WTC11 (cell line): ENCODE data around the gene ZNF302. TPM values are rescaled to one million over a fixed set of nuclear protein-coding genes. Genes with fewer than 3 reads are reported as not detected.
A peak's percentile ranks its signal among the peaks of the same experiment; 100 is the strongest.

ENCODE experiments used
- CREM ChIP-seq: sonication (generic); formaldehyde crosslinking; IDR thresholded peaks from 2 replicates; pipeline ENCODE4 v1.8.1; 2022; ENCODE audit warnings: mild to moderate bottlenecking, missing genetic modification reagents, moderate library complexity
- EMX1 ChIP-seq: fragments of 250-450 bp; sonication (Bioruptor Pico); IDR thresholded peaks from 2 replicates; pipeline ENCODE4 v1.8.0; 2021; ENCODE audit warnings: mild to moderate bottlenecking
- ESRRA ChIP-seq: sonication (generic); formaldehyde crosslinking; IDR thresholded peaks from 2 replicates; pipeline ENCODE4 v1.8.1; 2022; ENCODE audit warnings: mild to moderate bottlenecking, missing genetic modification reagents, borderline replicate concordance
- FOXP1 ChIP-seq: sonication (generic); formaldehyde crosslinking; IDR thresholded peaks from 2 replicates; pipeline ENCODE4 v1.8.0; 2022; ENCODE audit warnings: missing genetic modification reagents, mild to moderate bottlenecking, moderate library complexity, borderline replicate concordance
- MXD4 ChIP-seq: fragments of 250-450 bp; sonication (Bioruptor Pico); IDR thresholded peaks from 2 replicates; pipeline ENCODE4 v1.8.0; 2021; ENCODE audit warnings: mild to moderate bottlenecking, moderate library complexity, borderline replicate concordance
- NFATC4 ChIP-seq: fragments of 250-450 bp; sonication (Bioruptor Pico); IDR thresholded peaks from 2 replicates; pipeline ENCODE4 v1.9.0; 2021; ENCODE audit warnings: mild to moderate bottlenecking
- NR2C2 ChIP-seq: sonication (generic); formaldehyde crosslinking; IDR thresholded peaks from 2 replicates; pipeline ENCODE4 v1.8.0; 2022; ENCODE audit warnings: mild to moderate bottlenecking, missing genetic modification reagents
- NR3C1 ChIP-seq: sonication (generic); formaldehyde crosslinking; conservative IDR thresholded peaks from 2 replicates; pipeline ENCODE4 v1.8.1; 2023; ENCODE audit warnings: low read depth, mild to moderate bottlenecking, missing genetic modification reagents
- OVOL2 ChIP-seq: fragments of 250-450 bp; sonication (Bioruptor Pico); IDR thresholded peaks from 2 replicates; pipeline ENCODE4 v1.9.0; 2021; ENCODE audit warnings: mild to moderate bottlenecking, borderline replicate concordance
- RELA ChIP-seq: sonication (generic); formaldehyde crosslinking; IDR thresholded peaks from 2 replicates; pipeline ENCODE4 v1.8.1; 2022; ENCODE audit warnings: missing genetic modification reagents, mild to moderate bottlenecking, borderline replicate concordance
- SMAD3 ChIP-seq: sonication (generic); formaldehyde crosslinking; IDR thresholded peaks from 2 replicates; pipeline ENCODE4 v1.8.0; 2022; ENCODE audit warnings: missing genetic modification reagents, mild to moderate bottlenecking, borderline replicate concordance
- SOX15 ChIP-seq: fragments of 250-450 bp; sonication (Bioruptor Pico); IDR thresholded peaks from 2 replicates; pipeline ENCODE4 v1.9.0; 2021; ENCODE audit warnings: mild to moderate bottlenecking
- TP53 ChIP-seq: sonication (generic); formaldehyde crosslinking; IDR thresholded peaks from 2 replicates; pipeline ENCODE4 v1.8.1; 2023; ENCODE audit warnings: mild to moderate bottlenecking, missing genetic modification reagents
- total RNA-seq: library from RNA; stranded (reverse); gene quantifications from 3 replicates; pipeline ENCODE4 v1.2.3, GENCODE V29; 2021
- TF ChIP-seq, protein P1 (sequence below): sonication (generic); formaldehyde crosslinking; IDR thresholded peaks from 2 replicates; pipeline ENCODE4 v1.8.0; 2022; ENCODE audit warnings: missing genetic modification reagents
- TF ChIP-seq, protein P2 (sequence below): sonication (generic); formaldehyde crosslinking; IDR thresholded peaks from 2 replicates; pipeline ENCODE4 v1.8.1; 2023; ENCODE audit warnings: mild to moderate bottlenecking, missing genetic modification reagents, moderate library complexity
- TF ChIP-seq, protein P3 (sequence below): sonication (generic); formaldehyde crosslinking; IDR thresholded peaks from 2 replicates; pipeline ENCODE4 v1.8.0; 2023; ENCODE audit warnings: mild to moderate bottlenecking, missing genetic modification reagents
- TF ChIP-seq, protein P4 (sequence below): sonication (generic); formaldehyde crosslinking; IDR thresholded peaks from 2 replicates; pipeline ENCODE4 v1.8.1; 2022; ENCODE audit warnings: low read depth, missing genetic modification reagents, borderline replicate concordance
- TF ChIP-seq, protein P5 (sequence below): fragments of 250-450 bp; sonication (Bioruptor Pico); IDR thresholded peaks from 2 replicates; pipeline ENCODE4 v1.9.0; 2021; ENCODE audit warnings: moderate library complexity, mild to moderate bottlenecking, inconsistent platforms, borderline replicate concordance
- TF ChIP-seq, protein P6 (sequence below): sonication (generic); formaldehyde crosslinking; IDR thresholded peaks from 2 replicates; pipeline ENCODE4 v1.8.0; 2022; ENCODE audit warnings: mild to moderate bottlenecking, missing genetic modification reagents
- TF ChIP-seq, protein P7 (sequence below): fragments of 250-450 bp; sonication (Bioruptor Pico); IDR thresholded peaks from 2 replicates; pipeline ENCODE4 v1.9.0; 2021; ENCODE audit warnings: mild to moderate bottlenecking, borderline replicate concordance
- TF ChIP-seq, protein P8 (sequence below): sonication (generic); formaldehyde crosslinking; IDR thresholded peaks from 2 replicates; pipeline ENCODE4 v1.8.1; 2023; ENCODE audit warnings: mild to moderate bottlenecking, missing genetic modification reagents

The ZNF302 gene
- total RNA-seq, 1 experiment from 2014 or later: 23.5 TPM

DNA sequence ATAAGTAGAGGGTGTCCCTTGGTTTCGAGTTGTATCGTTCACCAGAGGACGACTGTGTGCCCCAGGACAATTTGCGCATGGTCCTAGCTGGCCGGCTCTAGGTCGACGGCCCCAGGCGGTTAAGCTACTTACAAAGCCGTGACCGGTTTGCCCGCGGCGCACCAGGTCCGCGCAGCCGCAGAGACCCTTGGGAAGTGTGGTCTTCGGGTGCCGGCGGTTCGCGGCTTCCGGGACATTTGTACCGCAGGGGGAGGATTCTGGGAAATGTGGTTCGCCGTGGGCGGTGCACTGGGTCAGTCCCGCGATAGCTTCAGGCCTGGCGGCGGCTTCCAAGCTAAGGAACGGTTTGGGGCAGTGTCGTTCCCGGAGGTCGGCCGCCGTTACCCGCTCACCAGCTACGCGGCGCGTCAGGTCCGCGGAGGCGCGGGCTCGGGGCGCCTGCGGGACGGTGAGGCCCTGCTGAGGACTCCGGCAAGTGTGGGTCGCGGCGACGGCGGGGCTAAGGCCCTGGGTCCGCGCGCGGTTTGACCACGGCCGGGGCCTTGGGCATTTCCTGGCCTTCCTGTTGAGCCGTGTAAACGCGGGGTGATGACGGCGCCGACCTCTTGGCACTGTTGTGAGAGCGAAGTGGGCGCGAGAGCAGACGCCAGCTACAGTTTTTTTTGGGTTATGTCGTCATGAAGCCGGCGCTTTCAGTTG, at the start of gene ZNF302 (continued):
- TF ChIP-seq EMX1 (CRISPR knock-in tag) (no peak), ESRRA (CRISPR knock-in tag) (peak; percentile 16; the same call in 1 of the 2 replicates), SMAD3 (CRISPR knock-in tag) (peak; percentile 79; the same call in 1 of the 2 replicates), SOX15 (CRISPR knock-in tag) (no peak), CREM (no peak; the same call in 1 of the 2 replicates), NFATC4 (CRISPR knock-in tag) (no peak), OVOL2 (no peak), FOXP1 (CRISPR knock-in tag) (peak; percentile 90), TP53 (CRISPR knock-in tag) (no peak), MXD4 (CRISPR knock-in tag) (no peak), NR3C1 (CRISPR knock-in tag) (no peak), RELA (no peak), NR2C2 (CRISPR knock-in tag) (no peak)
- TF ChIP-seq, protein P1, sequence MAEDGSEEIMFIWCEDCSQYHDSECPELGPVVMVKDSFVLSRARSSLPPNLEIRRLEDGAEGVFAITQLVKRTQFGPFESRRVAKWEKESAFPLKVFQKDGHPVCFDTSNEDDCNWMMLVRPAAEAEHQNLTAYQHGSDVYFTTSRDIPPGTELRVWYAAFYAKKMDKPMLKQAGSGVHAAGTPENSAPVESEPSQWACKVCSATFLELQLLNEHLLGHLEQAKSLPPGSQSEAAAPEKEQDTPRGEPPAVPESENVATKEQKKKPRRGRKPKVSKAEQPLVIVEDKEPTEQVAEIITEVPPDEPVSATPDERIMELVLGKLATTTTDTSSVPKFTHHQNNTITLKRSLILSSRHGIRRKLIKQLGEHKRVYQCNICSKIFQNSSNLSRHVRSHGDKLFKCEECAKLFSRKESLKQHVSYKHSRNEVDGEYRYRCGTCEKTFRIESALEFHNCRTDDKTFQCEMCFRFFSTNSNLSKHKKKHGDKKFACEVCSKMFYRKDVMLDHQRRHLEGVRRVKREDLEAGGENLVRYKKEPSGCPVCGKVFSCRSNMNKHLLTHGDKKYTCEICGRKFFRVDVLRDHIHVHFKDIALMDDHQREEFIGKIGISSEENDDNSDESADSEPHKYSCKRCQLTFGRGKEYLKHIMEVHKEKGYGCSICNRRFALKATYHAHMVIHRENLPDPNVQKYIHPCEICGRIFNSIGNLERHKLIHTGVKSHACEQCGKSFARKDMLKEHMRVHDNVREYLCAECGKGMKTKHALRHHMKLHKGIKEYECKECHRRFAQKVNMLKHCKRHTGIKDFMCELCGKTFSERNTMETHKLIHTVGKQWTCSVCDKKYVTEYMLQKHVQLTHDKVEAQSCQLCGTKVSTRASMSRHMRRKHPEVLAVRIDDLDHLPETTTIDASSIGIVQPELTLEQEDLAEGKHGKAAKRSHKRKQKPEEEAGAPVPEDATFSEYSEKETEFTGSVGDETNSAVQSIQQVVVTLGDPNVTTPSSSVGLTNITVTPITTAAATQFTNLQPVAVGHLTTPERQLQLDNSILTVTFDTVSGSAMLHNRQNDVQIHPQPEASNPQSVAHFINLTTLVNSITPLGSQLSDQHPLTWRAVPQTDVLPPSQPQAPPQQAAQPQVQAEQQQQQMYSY (CRISPR knock-in tag): peak; percentile 84
- TF ChIP-seq, protein P2, sequence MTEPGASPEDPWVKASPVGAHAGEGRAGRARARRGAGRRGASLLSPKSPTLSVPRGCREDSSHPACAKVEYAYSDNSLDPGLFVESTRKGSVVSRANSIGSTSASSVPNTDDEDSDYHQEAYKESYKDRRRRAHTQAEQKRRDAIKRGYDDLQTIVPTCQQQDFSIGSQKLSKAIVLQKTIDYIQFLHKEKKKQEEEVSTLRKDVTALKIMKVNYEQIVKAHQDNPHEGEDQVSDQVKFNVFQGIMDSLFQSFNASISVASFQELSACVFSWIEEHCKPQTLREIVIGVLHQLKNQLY: no peak
- TF ChIP-seq, protein P3, sequence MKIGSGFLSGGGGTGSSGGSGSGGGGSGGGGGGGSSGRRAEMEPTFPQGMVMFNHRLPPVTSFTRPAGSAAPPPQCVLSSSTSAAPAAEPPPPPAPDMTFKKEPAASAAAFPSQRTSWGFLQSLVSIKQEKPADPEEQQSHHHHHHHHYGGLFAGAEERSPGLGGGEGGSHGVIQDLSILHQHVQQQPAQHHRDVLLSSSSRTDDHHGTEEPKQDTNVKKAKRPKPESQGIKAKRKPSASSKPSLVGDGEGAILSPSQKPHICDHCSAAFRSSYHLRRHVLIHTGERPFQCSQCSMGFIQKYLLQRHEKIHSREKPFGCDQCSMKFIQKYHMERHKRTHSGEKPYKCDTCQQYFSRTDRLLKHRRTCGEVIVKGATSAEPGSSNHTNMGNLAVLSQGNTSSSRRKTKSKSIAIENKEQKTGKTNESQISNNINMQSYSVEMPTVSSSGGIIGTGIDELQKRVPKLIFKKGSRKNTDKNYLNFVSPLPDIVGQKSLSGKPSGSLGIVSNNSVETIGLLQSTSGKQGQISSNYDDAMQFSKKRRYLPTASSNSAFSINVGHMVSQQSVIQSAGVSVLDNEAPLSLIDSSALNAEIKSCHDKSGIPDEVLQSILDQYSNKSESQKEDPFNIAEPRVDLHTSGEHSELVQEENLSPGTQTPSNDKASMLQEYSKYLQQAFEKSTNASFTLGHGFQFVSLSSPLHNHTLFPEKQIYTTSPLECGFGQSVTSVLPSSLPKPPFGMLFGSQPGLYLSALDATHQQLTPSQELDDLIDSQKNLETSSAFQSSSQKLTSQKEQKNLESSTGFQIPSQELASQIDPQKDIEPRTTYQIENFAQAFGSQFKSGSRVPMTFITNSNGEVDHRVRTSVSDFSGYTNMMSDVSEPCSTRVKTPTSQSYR: 0 out of 2 replicates have a peak, but pooled peaks have one; percentile 11
- TF ChIP-seq, protein P4, sequence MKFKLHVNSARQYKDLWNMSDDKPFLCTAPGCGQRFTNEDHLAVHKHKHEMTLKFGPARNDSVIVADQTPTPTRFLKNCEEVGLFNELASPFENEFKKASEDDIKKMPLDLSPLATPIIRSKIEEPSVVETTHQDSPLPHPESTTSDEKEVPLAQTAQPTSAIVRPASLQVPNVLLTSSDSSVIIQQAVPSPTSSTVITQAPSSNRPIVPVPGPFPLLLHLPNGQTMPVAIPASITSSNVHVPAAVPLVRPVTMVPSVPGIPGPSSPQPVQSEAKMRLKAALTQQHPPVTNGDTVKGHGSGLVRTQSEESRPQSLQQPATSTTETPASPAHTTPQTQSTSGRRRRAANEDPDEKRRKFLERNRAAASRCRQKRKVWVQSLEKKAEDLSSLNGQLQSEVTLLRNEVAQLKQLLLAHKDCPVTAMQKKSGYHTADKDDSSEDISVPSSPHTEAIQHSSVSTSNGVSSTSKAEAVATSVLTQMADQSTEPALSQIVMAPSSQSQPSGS: no peak
- TF ChIP-seq, protein P5, sequence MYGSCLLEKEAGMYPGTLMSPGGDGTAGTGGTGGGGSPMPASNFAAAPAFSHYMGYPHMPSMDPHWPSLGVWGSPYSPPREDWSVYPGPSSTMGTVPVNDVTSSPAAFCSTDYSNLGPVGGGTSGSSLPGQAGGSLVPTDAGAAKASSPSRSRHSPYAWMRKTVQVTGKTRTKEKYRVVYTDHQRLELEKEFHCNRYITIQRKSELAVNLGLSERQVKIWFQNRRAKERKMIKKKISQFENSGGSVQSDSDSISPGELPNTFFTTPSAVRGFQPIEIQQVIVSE (CRISPR knock-in tag): no peak
- TF ChIP-seq, protein P6, sequence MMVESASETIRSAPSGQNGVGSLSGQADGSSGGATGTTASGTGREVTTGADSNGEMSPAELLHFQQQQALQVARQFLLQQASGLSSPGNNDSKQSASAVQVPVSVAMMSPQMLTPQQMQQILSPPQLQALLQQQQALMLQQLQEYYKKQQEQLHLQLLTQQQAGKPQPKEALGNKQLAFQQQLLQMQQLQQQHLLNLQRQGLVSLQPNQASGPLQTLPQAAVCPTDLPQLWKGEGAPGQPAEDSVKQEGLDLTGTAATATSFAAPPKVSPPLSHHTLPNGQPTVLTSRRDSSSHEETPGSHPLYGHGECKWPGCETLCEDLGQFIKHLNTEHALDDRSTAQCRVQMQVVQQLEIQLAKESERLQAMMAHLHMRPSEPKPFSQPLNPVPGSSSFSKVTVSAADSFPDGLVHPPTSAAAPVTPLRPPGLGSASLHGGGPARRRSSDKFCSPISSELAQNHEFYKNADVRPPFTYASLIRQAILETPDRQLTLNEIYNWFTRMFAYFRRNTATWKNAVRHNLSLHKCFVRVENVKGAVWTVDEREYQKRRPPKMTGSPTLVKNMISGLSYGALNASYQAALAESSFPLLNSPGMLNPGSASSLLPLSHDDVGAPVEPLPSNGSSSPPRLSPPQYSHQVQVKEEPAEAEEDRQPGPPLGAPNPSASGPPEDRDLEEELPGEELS (CRISPR knock-in tag): no peak
- TF ChIP-seq, protein P7, sequence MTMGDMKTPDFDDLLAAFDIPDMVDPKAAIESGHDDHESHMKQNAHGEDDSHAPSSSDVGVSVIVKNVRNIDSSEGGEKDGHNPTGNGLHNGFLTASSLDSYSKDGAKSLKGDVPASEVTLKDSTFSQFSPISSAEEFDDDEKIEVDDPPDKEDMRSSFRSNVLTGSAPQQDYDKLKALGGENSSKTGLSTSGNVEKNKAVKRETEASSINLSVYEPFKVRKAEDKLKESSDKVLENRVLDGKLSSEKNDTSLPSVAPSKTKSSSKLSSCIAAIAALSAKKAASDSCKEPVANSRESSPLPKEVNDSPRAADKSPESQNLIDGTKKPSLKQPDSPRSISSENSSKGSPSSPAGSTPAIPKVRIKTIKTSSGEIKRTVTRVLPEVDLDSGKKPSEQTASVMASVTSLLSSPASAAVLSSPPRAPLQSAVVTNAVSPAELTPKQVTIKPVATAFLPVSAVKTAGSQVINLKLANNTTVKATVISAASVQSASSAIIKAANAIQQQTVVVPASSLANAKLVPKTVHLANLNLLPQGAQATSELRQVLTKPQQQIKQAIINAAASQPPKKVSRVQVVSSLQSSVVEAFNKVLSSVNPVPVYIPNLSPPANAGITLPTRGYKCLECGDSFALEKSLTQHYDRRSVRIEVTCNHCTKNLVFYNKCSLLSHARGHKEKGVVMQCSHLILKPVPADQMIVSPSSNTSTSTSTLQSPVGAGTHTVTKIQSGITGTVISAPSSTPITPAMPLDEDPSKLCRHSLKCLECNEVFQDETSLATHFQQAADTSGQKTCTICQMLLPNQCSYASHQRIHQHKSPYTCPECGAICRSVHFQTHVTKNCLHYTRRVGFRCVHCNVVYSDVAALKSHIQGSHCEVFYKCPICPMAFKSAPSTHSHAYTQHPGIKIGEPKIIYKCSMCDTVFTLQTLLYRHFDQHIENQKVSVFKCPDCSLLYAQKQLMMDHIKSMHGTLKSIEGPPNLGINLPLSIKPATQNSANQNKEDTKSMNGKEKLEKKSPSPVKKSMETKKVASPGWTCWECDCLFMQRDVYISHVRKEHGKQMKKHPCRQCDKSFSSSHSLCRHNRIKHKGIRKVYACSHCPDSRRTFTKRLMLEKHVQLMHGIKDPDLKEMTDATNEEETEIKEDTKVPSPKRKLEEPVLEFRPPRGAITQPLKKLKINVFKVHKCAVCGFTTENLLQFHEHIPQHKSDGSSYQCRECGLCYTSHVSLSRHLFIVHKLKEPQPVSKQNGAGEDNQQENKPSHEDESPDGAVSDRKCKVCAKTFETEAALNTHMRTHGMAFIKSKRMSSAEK (CRISPR knock-in tag): no peak
- TF ChIP-seq, protein P8, sequence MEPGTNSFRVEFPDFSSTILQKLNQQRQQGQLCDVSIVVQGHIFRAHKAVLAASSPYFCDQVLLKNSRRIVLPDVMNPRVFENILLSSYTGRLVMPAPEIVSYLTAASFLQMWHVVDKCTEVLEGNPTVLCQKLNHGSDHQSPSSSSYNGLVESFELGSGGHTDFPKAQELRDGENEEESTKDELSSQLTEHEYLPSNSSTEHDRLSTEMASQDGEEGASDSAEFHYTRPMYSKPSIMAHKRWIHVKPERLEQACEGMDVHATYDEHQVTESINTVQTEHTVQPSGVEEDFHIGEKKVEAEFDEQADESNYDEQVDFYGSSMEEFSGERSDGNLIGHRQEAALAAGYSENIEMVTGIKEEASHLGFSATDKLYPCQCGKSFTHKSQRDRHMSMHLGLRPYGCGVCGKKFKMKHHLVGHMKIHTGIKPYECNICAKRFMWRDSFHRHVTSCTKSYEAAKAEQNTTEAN: no peak
